ENCODE measurements around the gene SYMPK.

Gene SYMPK

GRCh38 chr19:45821103-45821521, 41.8 kb downstream of the SYMPK start:
- Histone ChIP-seq H3K9me2 (replicated peaks; ENCODE audit: insufficient read depth, low read length) (no peaks in the 10 kb centered on the region), H3K27ac (ENCODE audit: low read depth, low read length) (no peak overlapping the region), H3K4me2 (ENCODE audit: low read depth, low read length, poor library complexity, severe bottlenecking) (no peak overlapping the region), H3K9me3 (ENCODE audit: insufficient read depth, low read length) (no peaks in the 10 kb centered on the region), H3K9ac (ENCODE audit: low read length) (no peak overlapping the region), H2AFZ (ENCODE audit: low read depth, low read length, severe bottlenecking) (no peak overlapping the region), H3K36me3 (ENCODE audit: low read length) (no peaks in the 10 kb centered on the region), H3K27me3 (ENCODE audit: low read length) (no peaks in the 10 kb centered on the region), H4K20me1 (ENCODE audit: low read depth, low read length) (no peaks in the 10 kb centered on the region), H3F3A (ENCODE audit: insufficient read depth) (peaks cover 3% of the 10 kb centered on the region; the same call in 1 of the 2 replicates), H3K4me3 (ENCODE audit: insufficient read depth, low read length, poor library complexity, severe bottlenecking) (no peak overlapping the region), H3K79me2 (ENCODE audit: insufficient read depth, low read length) (no peaks in the 10 kb centered on the region)
- TF ChIP-seq, protein P1, sequence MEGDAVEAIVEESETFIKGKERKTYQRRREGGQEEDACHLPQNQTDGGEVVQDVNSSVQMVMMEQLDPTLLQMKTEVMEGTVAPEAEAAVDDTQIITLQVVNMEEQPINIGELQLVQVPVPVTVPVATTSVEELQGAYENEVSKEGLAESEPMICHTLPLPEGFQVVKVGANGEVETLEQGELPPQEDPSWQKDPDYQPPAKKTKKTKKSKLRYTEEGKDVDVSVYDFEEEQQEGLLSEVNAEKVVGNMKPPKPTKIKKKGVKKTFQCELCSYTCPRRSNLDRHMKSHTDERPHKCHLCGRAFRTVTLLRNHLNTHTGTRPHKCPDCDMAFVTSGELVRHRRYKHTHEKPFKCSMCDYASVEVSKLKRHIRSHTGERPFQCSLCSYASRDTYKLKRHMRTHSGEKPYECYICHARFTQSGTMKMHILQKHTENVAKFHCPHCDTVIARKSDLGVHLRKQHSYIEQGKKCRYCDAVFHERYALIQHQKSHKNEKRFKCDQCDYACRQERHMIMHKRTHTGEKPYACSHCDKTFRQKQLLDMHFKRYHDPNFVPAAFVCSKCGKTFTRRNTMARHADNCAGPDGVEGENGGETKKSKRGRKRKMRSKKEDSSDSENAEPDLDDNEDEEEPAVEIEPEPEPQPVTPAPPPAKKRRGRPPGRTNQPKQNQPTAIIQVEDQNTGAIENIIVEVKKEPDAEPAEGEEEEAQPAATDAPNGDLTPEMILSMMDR (IDR thresholded peaks at IDR 0.05; ENCODE audit: insufficient read depth, low read length, poor library complexity, severe bottlenecking): no peak
- no peak for TF ChIP-seq EZH2phosphoT487 (conservative IDR thresholded peaks at IDR 0.05; ENCODE audit: low read length)

DNA sequence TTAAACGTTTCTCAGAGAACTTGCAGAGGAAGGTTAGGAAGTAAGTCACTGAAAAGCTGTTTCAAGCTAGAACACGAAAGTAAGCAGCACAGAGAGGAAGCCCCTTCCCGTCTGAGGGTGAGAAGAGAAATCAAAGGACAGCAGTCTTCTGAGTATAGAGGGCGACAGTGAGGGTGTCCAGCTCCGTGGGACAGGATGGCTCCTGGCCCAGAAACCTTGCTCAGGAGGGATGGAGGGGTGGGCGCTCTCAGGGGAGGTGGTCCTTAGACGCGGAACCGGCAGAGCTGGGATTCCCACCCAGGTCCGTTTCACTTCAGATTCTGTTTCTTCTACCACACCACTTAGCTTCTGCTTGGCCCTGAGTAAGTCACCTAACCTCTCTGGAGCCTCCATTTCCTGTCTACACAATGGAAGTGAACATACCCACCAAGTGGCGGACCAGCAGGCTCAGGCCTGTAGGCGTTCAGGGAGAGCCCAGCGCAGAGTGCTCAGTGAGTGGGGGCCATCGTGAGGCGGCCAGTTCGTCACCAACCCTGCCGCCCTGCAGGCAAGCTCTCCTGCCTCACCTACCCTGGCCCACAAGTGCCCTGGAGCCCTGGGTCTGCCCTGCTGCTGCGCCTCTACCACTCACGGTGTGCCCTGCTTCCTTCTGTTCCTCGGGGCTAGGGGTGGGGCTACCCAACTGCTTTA, 42.4 kb downstream of the SYMPK start:
- Histone ChIP-seq H3K79me2 (ENCODE audit: insufficient read depth, low read length) (no peaks in the 10 kb centered on the region), H3K9me2 (replicated peaks; ENCODE audit: insufficient read depth, low read length) (no peaks in the 10 kb centered on the region), H3K4me2 (ENCODE audit: low read depth, low read length, poor library complexity, severe bottlenecking) (no peak overlapping the region), H3F3A (ENCODE audit: insufficient read depth) (peaks cover 3% of the 10 kb centered on the region; the same call in 1 of the 2 replicates), H3K9me3 (ENCODE audit: insufficient read depth, low read length) (no peaks in the 10 kb centered on the region), H3K4me3 (ENCODE audit: insufficient read depth, low read length, poor library complexity, severe bottlenecking) (no peak overlapping the region), H3K9ac (ENCODE audit: low read length) (no peak overlapping the region), H2AFZ (ENCODE audit: low read depth, low read length, severe bottlenecking) (no peak overlapping the region), H4K20me1 (ENCODE audit: low read depth, low read length) (no peaks in the 10 kb centered on the region), H3K27me3 (ENCODE audit: low read length) (no peaks in the 10 kb centered on the region), H3K36me3 (ENCODE audit: low read length) (no peaks in the 10 kb centered on the region), H3K27ac (ENCODE audit: low read depth, low read length) (no peak overlapping the region)
- TF ChIP-seq, protein P1 (IDR thresholded peaks at IDR 0.05; ENCODE audit: insufficient read depth, low read length, poor library complexity, severe bottlenecking): no peak
- no peak for TF ChIP-seq EZH2phosphoT487 (conservative IDR thresholded peaks at IDR 0.05; ENCODE audit: low read length)

DNA sequence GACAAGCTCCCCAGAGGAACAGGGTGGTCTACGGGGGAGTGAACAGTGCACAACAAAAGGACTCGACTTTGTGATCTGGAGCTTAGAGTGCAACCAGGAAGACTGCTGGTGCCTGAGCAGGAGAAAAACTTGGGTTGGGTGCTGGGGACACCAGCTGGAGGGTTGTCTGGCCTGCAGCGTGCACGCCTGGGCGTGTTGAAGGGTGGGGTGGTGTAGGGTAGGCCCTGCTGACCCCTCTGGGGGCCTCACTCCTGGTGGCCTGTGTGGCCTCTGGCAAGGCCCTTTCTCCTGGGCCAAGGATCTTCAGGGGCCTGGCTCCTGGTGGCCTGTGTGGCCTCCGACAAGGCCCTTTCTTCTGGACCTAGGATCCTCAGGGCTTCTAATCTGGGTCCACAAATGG, 43.2 kb downstream of the SYMPK start:
- no peaks in the 10 kb centered on the region for H3K9me3 ChIP-seq (ENCODE audit: insufficient read depth, low read length)
- TF ChIP-seq, protein P1 (IDR thresholded peaks at IDR 0.05; ENCODE audit: insufficient read depth, low read length, poor library complexity, severe bottlenecking): no peak
- TF ChIP-seq EZH2phosphoT487 (conservative IDR thresholded peaks at IDR 0.05; ENCODE audit: low read length): no peak
- H4K20me1 ChIP-seq (ENCODE audit: low read depth, low read length): no peaks in the 10 kb centered on the region
- no peaks in the 10 kb centered on the region for H3K9me2 ChIP-seq (replicated peaks; ENCODE audit: insufficient read depth, low read length)
- H3K4me3 ChIP-seq (ENCODE audit: insufficient read depth, low read length, poor library complexity, severe bottlenecking): no peak overlapping the region
- H3K9ac ChIP-seq (ENCODE audit: low read length): no peak overlapping the region
- H3K36me3 ChIP-seq (ENCODE audit: low read length): no peaks in the 10 kb centered on the region
- peaks cover 3% of the 10 kb centered on the region; the same call in 1 of the 2 replicates for H3F3A ChIP-seq (ENCODE audit: insufficient read depth)
- H3K27ac ChIP-seq (ENCODE audit: low read depth, low read length): no peak overlapping the region
- no peaks in the 10 kb centered on the region for H3K79me2 ChIP-seq (ENCODE audit: insufficient read depth, low read length)
- H3K27me3 ChIP-seq (ENCODE audit: low read length): no peaks in the 10 kb centered on the region
- H3K4me2 ChIP-seq (ENCODE audit: low read depth, low read length, poor library complexity, severe bottlenecking): no peak overlapping the region
- no peak overlapping the region for H2AFZ ChIP-seq (ENCODE audit: low read depth, low read length, severe bottlenecking)
